NCI-H2081 (cell line): ENCODE results near the gene TUBB2A.
A peak's percentile ranks its signal among the peaks of the same experiment; 100 is the strongest.
"Not testable (repeated sequence)": the region's sequence is repeated elsewhere in the genome, so short reads cannot be mapped to it uniquely, and the experiment has no call there.

ENCODE experiments used
- DNase-seq, 2 experiments: peaks; one replicate each; lab custom pipeline; 2025; lab: John Stamatoyannopoulos, UW

TUBB2A gene

GRCh38 chr6:3155416-3155815 lies 1.9 kb downstream of the TUBB2A start:
- not testable (repeated sequence) for DNase-seq

- no peak for DNase-seq
Observed at GRCh38 chr6:3152689-3153088, 4.7 kb downstream of the TUBB2A start.

GRCh38 chr6:3151691-3152090 lies 5.7 kb downstream of the TUBB2A start:
- DNase-seq = peak; percentile 61 to 88

DNA sequence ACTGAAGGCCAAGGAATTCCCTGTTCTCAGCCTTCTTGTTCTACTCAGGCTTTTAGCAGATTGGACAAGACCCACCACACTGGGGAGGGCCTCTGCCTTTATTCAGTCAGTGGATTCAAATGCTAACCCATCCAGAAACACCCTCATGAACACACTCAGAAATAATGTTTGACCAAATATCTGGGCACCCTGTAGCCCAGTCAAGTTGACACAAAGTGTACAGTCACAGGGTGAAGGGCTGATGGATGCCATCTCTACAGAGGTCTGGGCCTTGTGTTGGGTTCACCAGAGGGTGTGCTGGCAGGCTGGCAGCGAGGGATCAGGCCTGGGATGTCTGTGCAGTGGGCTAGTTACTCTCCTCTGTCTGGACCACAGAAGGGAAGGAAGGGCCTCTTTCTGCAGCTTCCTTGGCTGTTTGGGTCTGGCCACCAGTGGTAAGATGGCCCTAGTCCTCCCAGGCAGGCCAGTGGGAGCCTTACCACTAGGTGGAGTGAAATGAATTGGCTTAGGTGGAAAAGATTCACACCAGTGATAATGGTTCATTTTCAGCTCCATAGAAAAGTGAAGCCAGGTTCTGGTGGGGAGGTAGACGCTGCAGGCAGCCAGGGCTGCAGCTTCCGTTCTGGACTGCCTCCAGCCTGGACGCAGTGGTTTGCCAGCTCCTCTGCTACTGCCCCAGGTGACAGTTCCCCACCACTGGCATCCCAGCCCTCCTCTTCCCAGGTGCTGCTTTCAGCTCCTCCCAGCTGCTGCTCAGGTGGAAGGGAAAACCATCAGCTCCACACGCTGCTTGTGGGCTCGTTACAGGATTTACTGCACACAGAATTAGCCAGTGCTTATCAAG lies 9.2 kb downstream of the TUBB2A start:
- peak; percentile 64 to 87 for DNase-seq

GRCh38 chr6:3144571-3144970 lies 12.8 kb downstream of the TUBB2A start:
- DNase-seq = no peak

GRCh38 chr6:3143158-3143557 lies 14.2 kb downstream of the TUBB2A start:
- DNase-seq = no peak

DNA sequence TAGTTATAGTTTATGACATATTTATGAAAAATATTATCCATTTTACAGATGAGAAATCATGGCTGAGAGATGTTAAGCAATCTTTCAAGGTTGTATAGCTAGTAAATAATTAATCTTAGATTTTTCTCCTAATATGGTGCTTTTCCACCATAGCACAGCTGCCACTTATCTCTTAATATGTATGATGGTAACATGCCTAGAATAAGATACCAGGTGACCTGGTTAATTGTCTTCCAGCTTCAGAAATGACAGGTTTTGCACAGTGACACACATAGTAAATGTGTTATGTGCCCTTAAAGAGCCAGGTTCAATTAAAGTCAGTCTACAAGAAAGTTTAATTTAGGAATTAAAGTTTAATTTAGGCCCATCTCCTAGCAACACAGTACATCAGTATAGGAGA lies 14.8 kb downstream of the TUBB2A start:
- no peak for DNase-seq

- no peak for DNase-seq
Observed at GRCh38 chr6:3140201-3140600, 17.1 kb downstream of the TUBB2A start.

GRCh38 chr6:3139090-3139903 lies 18.0 kb downstream of the TUBB2A start:
- peak; percentile 74 to 89 for DNase-seq

GRCh38 chr6:3138341-3138740 lies 19.0 kb downstream of the TUBB2A start:
- DNase-seq = no peak

- not testable (repeated sequence) for DNase-seq
Observed at GRCh38 chr6:3137873-3138272, 19.5 kb downstream of the TUBB2A start.

GRCh38 chr6:3137057-3137777 lies 20.1 kb downstream of the TUBB2A start:
- no peak for DNase-seq

- DNase-seq = peak in 1 of 2 experiments; percentile 37
Observed at GRCh38 chr6:3136292-3137011, 20.9 kb downstream of the TUBB2A start.

DNA sequence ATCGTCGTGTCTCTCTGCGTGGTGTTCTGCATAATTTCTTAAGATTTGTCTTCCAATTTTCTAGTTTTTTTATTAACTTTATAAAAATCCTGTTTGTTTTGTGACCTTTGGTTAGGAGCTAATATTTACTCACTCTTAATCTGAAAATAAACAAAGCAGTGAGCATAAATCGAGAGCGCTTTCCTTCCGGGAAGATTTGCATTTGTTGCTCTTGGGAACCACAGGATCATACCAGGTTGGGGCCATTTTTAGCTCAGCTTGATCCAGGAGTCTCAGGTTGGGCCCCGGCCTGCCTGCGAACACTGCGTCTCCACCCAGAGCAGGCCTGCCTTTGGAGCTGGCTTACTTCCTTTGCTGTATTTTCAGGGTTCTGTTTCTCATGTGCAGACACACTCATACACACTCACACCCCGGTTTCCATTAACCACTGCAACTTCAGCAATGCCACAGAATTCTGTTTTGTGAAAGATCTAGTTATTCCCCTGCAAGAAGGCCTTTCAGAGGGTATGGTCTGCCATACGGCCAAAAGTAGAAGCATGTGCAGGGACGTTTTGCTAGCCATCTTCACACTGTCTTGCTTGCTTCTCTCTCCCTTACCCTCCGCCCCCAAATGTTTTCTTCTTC lies 21.6 kb downstream of the TUBB2A start:
- DNase-seq = peak in 1 of 2 experiments; percentile 18

- DNase-seq = no peak
Observed at GRCh38 chr6:3133515-3133914, 23.8 kb downstream of the TUBB2A start.

- DNase-seq = no peak
Observed at GRCh38 chr6:3131695-3132094, 25.6 kb downstream of the TUBB2A start.

DNA sequence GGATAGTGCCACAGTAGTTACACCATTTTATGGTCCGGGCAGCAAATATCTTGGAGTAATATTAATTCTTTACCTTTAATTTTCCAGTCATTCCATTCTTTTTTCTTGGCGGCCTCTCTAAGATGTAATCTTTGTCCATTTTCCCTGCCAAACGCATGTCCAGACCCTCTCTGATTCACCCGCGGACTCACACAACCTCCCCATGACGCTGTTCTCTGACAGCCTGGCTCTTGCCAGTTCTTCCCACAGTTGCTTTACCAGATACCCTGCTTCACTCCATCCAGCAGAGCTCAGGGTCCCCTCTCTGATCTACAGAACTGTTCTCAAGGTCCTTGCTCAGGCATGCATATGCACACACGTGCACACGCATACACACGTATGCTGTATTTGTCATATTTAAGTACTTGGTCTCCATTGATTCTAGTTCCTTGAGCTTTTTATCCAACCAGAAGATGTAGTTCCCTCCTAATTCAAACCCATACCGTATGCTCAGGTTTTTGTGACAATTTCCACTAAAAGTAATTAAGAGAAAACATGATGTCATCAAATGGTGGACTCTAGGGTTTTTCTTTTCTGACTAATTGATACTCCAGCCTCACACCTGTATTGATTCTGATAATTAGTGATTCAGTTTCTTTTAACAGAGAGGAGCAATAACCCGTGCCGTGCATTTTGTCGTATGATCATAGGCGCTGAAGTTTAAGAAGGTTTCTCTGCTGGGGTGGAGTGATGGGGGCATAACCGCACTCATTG lies 28.8 kb downstream of the TUBB2A start:
- DNase-seq = no peak

DNA sequence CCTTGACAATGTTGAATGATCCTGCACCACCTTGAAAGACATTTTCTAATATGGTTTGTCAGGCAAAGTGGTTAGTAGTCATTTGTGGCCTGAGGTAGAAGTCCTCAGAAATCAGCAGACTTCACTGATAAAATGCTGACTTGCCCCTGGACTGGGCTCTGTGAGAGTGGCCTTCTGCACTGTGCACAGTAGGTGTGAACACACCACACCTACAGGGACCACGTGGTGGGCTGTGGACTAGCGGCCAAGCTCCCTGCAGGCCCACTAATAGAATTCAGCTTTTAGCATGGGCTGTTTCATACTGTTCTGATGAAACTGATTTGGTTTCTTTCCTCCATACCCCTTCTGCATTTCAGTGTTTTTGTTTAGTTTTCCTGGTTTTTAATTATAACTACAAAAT lies 31.5 kb downstream of the TUBB2A start:
- no peak for DNase-seq

DNA sequence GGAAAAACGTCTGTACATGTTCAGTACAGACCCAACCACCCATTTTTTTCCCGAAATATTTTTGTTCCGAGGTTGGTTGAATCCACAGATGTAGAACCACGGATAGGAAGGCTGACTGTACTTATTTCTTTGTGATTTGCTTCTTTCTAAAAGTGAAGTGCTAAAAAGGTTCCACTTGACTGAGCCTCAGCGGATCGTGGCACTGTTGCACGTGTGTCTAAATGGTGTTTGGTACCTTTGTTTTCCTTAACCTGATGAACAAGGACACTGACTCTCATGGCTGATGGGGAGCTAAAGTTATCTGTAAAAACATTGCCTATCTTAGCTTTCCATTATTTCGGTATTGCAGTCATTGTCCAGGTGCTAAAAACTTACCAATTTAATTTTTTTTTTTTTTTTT lies 32.7 kb downstream of the TUBB2A start:
- DNase-seq = no peak

- DNase-seq = no peak
Observed at GRCh38 chr6:3122823-3123182, 34.5 kb downstream of the TUBB2A start.

DNA sequence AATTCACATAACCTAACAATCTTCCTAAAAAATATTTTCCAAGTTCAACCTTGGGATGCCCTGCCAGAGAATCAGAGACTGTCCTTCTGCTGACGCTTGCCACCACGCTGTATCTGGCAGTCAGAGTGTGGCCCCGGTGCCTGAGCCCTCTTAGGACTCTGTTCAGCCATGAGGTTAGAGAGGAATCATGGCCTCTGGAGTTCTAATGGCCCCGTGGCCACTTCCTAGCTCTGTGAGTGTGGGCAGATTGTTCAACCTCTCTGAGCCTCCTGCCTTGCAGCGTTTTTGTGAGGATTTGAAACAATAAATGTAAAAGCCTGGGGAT lies 36.6 kb downstream of the TUBB2A start:
- no peak for DNase-seq
